H1 (cell line): ENCODE measurements around the gene STEAP1B. TPM values are rescaled to one million over a fixed set of nuclear protein-coding genes. Genes with fewer than 3 reads are reported as not detected.

Source experiments
- CTCF ChIA-PET: fragments of 300-600 bp; sonication (Branson Sonifier 250); formaldehyde crosslinking; loops from one replicate; lab custom pipeline; 2021; ENCODE audit not compliant: partially characterized antibody; lab: Charles Lee
- POLR2A ChIA-PET: fragments of 300-600 bp; sonication (Branson Sonifier 250); formaldehyde crosslinking; loops from one replicate; lab custom pipeline; 2021; ENCODE audit warnings: inconsistent platforms; ENCODE audit not compliant: partially characterized antibody; lab: Charles Lee
- DNase-seq, 2 experiments: peaks; one replicate each; pipeline versions ENCODE4 v3.0.0 to v3.0.0-alpha.2; 2010 to 2022; ENCODE audit warnings: low spot score in 2 of 2, low read depth in 1 of 2, mixed read lengths in 1 of 2
- FAIRE-seq: peaks from 2 replicates; lab custom pipeline; 2011; peaks lifted over from hg19 to GRCh38; lab: Jason Lieb, UNC
- H2AFZ ChIP-seq: 2 replicates; pipeline ENCODE4 v1.8.1; 2012; ENCODE audit warnings: low read length, inconsistent platforms
- H2AK5ac ChIP-seq: 2 replicates; pipeline ENCODE4 v1.6.1; 2013; ENCODE audit warnings: low read depth, low read length
- H2BK120ac ChIP-seq: replicated peaks from 2 replicates; pipeline ENCODE3; 2013; ENCODE audit warnings: low read depth, low read length, inconsistent platforms
- H2BK12ac ChIP-seq: 2 replicates; pipeline ENCODE4 v1.6.1; 2013; ENCODE audit warnings: low read depth, low read length
- H2BK15ac ChIP-seq: 2 replicates; pipeline ENCODE4 v1.6.1; 2013; ENCODE audit warnings: low read length
- H2BK20ac ChIP-seq: 2 replicates; pipeline ENCODE4 v1.6.1; 2013; ENCODE audit warnings: low read length
- H2BK5ac ChIP-seq: 2 replicates; pipeline ENCODE4 v1.6.1; 2013; ENCODE audit warnings: low read depth, low read length
- H3K14ac ChIP-seq: 2 replicates; pipeline ENCODE4 v1.6.1; 2013; ENCODE audit warnings: inconsistent platforms; ENCODE audit not compliant: insufficient read length
- H3K18ac ChIP-seq: 2 replicates; pipeline ENCODE4 v1.6.1; 2013; ENCODE audit warnings: low read length; ENCODE audit errors: extremely low read depth
- H3K23ac ChIP-seq: 2 replicates; pipeline ENCODE4 v1.6.1; 2013; ENCODE audit warnings: inconsistent platforms; ENCODE audit not compliant: insufficient read length
- H3K23me2 ChIP-seq: 2 replicates; pipeline ENCODE4 v1.6.1; 2013; ENCODE audit warnings: low read depth, low read length
- H3K27ac ChIP-seq: 2 replicates; pipeline ENCODE4 v1.6.1; 2011; ENCODE audit warnings: low read depth, low read length, inconsistent platforms
- H3K27me3 ChIP-seq, 4 experiments: replicated peaks in 1 of 4; 1 replicate in 1 of 4; 2 replicates in 3 of 4; pipeline versions ENCODE4 v1.6.1 to v1.8.1; 2011 to 2013; ENCODE audit warnings: low read length in 3 of 4, mild to moderate bottlenecking in 3 of 4, inconsistent platforms in 2 of 4, mixed read lengths in 2 of 4, moderate library complexity in 1 of 4; ENCODE audit not compliant: control insufficient read depth in 3 of 4, insufficient read depth in 3 of 4; ENCODE audit errors: extremely low read depth in 1 of 4
- H3K36me3 ChIP-seq, 4 experiments: 2 replicates each; pipeline versions ENCODE4 v1.6.1 to v1.8.1; 2011 to 2013; ENCODE audit warnings: mild to moderate bottlenecking in 4 of 4, low read length in 3 of 4, moderate library complexity in 2 of 4, control low read depth in 1 of 4, inconsistent platforms in 1 of 4; ENCODE audit not compliant: insufficient read depth in 4 of 4, control insufficient read depth in 2 of 4
- H3K4ac ChIP-seq: replicated peaks from 2 replicates; pipeline ENCODE3; 2013; ENCODE audit warnings: low read length, low read depth, mixed read lengths, inconsistent platforms; ENCODE audit not compliant: insufficient read length
- H3K4me1 ChIP-seq, 4 experiments: replicated peaks in 1 of 4; 1 replicate in 1 of 4; 2 replicates in 3 of 4; pipeline versions ENCODE4 v1.6.1 to v1.8.1; 2011 to 2013; ENCODE audit warnings: low read length in 3 of 4, inconsistent platforms in 2 of 4, mixed read lengths in 1 of 4; ENCODE audit not compliant: insufficient read depth in 4 of 4, control insufficient read depth in 3 of 4
- H3K4me2 ChIP-seq, 2 experiments: 2 replicates each; pipeline versions ENCODE4 v1.6.1 to v1.8.1; 2011 to 2013; ENCODE audit warnings: low read depth in 2 of 2, low read length in 2 of 2, control low read depth in 1 of 2, inconsistent platforms in 1 of 2, mild to moderate bottlenecking in 1 of 2; ENCODE audit not compliant: insufficient read depth in 1 of 2
- H3K4me3 ChIP-seq, 4 experiments: fragments of 200-600, 300-600 bp in 1 of 4; sonication (generic), shearing (Covaris generic), sonication (Bioruptor Twin) in 1 of 4; 2 replicates each; pipeline versions ENCODE4 v1.5.1 to v1.8.1; 2011 to 2016; ENCODE audit warnings: low read length in 4 of 4, low read depth in 3 of 4, control low read depth in 2 of 4, inconsistent platforms in 2 of 4, mild to moderate bottlenecking in 2 of 4, mixed read lengths in 1 of 4, moderate library complexity in 1 of 4; ENCODE audit not compliant: insufficient read depth in 2 of 4; ENCODE audit errors: extremely low read depth in 1 of 4
- H3K56ac ChIP-seq: replicated peaks from 2 replicates; pipeline ENCODE3; 2013; ENCODE audit warnings: low read depth, mild to moderate bottlenecking, mixed read lengths, low read length, inconsistent platforms; ENCODE audit not compliant: insufficient read length
- H3K79me1 ChIP-seq: 2 replicates; pipeline ENCODE4 v1.6.1; 2013; ENCODE audit warnings: low read depth, low read length, control low read depth
- H3K79me2 ChIP-seq, 2 experiments: 2 replicates each; pipeline versions ENCODE4 v1.6.1 to v1.8.1; 2012 to 2013; ENCODE audit warnings: low read length in 2 of 2, mild to moderate bottlenecking in 2 of 2, inconsistent platforms in 1 of 2; ENCODE audit not compliant: insufficient read depth in 2 of 2, control insufficient read depth in 1 of 2
- H3K9ac ChIP-seq, 4 experiments: replicated peaks in 1 of 4; 1 replicate in 1 of 4; 2 replicates in 3 of 4; pipeline versions ENCODE4 v1.6.1 to v1.8.1; 2011 to 2013; ENCODE audit warnings: low read depth in 3 of 4, low read length in 3 of 4, control low read depth in 2 of 4, mild to moderate bottlenecking in 2 of 4, moderate library complexity in 2 of 4, inconsistent platforms in 1 of 4; ENCODE audit errors: extremely low read depth in 1 of 4
- H3K9me3 ChIP-seq, 2 experiments: 2 replicates each; pipeline versions ENCODE4 v1.6.1 to v1.8.1; 2012 to 2013; ENCODE audit warnings: mild to moderate bottlenecking in 2 of 2, moderate library complexity in 2 of 2, control low read depth in 1 of 2, inconsistent platforms in 1 of 2, low read depth in 1 of 2, low read length in 1 of 2, mixed read lengths in 1 of 2; ENCODE audit not compliant: insufficient read depth in 2 of 2
- H4K20me1 ChIP-seq, 2 experiments: replicated peaks in 1 of 2; 2 replicates each; pipeline versions ENCODE3 to v1.8.1; 2011 to 2013; ENCODE audit warnings: inconsistent platforms in 2 of 2, low read length in 2 of 2, mild to moderate bottlenecking in 1 of 2; ENCODE audit not compliant: insufficient read depth in 2 of 2, control insufficient read depth in 1 of 2
- H4K5ac ChIP-seq: 2 replicates; pipeline ENCODE4 v1.6.1; 2013; ENCODE audit warnings: low read length, low read depth, mixed read lengths, inconsistent platforms; ENCODE audit not compliant: insufficient read length
- H4K8ac ChIP-seq: 2 replicates; pipeline ENCODE4 v1.8.0; 2013; ENCODE audit warnings: mild to moderate bottlenecking, moderate library complexity, low read length, inconsistent platforms; ENCODE audit not compliant: insufficient read depth; ENCODE audit errors: extremely low read depth
- H4K91ac ChIP-seq: replicated peaks from 2 replicates; pipeline ENCODE3; 2013; ENCODE audit warnings: low read length, mixed read lengths, inconsistent platforms; ENCODE audit not compliant: insufficient read length
- PHF8 ChIP-seq: fragments of 200-600 bp; sonication (generic); conservative IDR thresholded peaks from 2 replicates; pipeline ENCODE4 v1.7.1; 2012; ENCODE audit warnings: low read depth, mild to moderate bottlenecking, inconsistent platforms, low read length, moderate library complexity
- YY1 ChIP-seq: IDR thresholded peaks from 2 replicates; pipeline ENCODE4 v1.6.1; 2011; ENCODE audit warnings: low read depth, mild to moderate bottlenecking, low read length
- WGBS, 2 experiments: shearing (Covaris generic) in 1 of 2; methylation state at CpG; one replicate each; pipeline versions ENCODE4 v1.1.6 to v1.1.7; 2013 to 2015; ENCODE audit warnings: low lambda C conversion rate in 2 of 2, mixed read lengths in 2 of 2, inconsistent platforms in 1 of 2, low coverage in 1 of 2, missing lambda C conversion rate in 1 of 2; ENCODE audit not compliant: insufficient replicate concordance in 2 of 2, insufficient coverage in 1 of 2, insufficient read length in 1 of 2; ENCODE audit errors: extremely low coverage in 1 of 2, missing lambda C conversion rate in 1 of 2; 5-methylcytosine and 5-hydroxymethylcytosine counted together
- polyA plus RNA-seq, 7 experiments: library from polyadenylated mRNA; depleted of rRNA in 3 of 7; stranded (reverse) in 5 of 7; unstranded in 2 of 7; fragments of >200 nt in 5 of 7; fragments of 200-250 nt in 2 of 7; gene quantifications; 1 replicate in 5 of 7; 2 replicates in 1 of 7; 4 replicates in 1 of 7; pipeline versions ENCODE4 v1.2.1 to v1.2.3, GENCODE V29; 2011 to 2013; ENCODE audit warnings: missing spikeins in 2 of 7, mixed read lengths in 2 of 7
- total RNA-seq: library from RNA; stranded (reverse); fragmentation: NEBNext Ultra II Directional; extraction: Animal tissue kit (Norgen Biotek cat#: 25700); gene quantifications from 2 replicates; pipeline ENCODE4 v1.2.1, GENCODE V29; 2021

STEAP1B gene
- total and polyA plus RNA-seq, 2 of the 8 experiments (the other 6 are each of a cell fraction or from before 2014, with no cell fraction given), result 5.4 to 8.7 TPM

- H3K27me3 ChIP-seq, result no peaks in the 10 kb centered on the region
- H3K23me2 ChIP-seq, result no peaks in the 10 kb centered on the region
- H3K79me1 ChIP-seq, result no peaks in the 10 kb centered on the region
- no peak overlapping the region for H3K56ac ChIP-seq
- ChIA-PET POLR2A (interaction anchor here (0.7 kb wide), 1 partner anchor 110 kb away, joined by 3 read pairs; no protein-coding TSS in a partner anchor), CTCF (interaction anchor here (0.6 to 3.2 kb wide), 12 partner anchors 9 to 345 kb away, joined by 3 to 9 read pairs (median 4); no protein-coding TSS in a partner anchor)
- no peak overlapping the region for H3K23ac ChIP-seq
- H3K79me2 ChIP-seq, result no peaks in the 10 kb centered on the region
- no peak overlapping the region for H2BK12ac ChIP-seq
- H2BK15ac ChIP-seq, result no peak overlapping the region
- H3K4me2 ChIP-seq, result no peak overlapping the region
- H3K18ac ChIP-seq, result no peak overlapping the region
- no peak overlapping the region for H2AK5ac ChIP-seq
- H3K14ac ChIP-seq, result no peak overlapping the region
- no peak overlapping the region for H2BK5ac ChIP-seq
- H3K36me3 ChIP-seq, result no peaks in the 10 kb centered on the region
- DNase-seq (no peak), FAIRE-seq (no peak)
- H4K91ac ChIP-seq, result no peak overlapping the region
- H2BK20ac ChIP-seq, result no peak overlapping the region
- H3K4me1 ChIP-seq, result peaks cover 2 to 6% (median 2%) of the 10 kb centered on the region in 4 experiments; a peak in 5 of 7 replicates
- H4K20me1 ChIP-seq, result no peaks in the 10 kb centered on the region
- no peak overlapping the region for H4K8ac ChIP-seq
- H3K27ac ChIP-seq, result no peak overlapping the region
- H3K9me3 ChIP-seq, result no peaks in the 10 kb centered on the region
- WGBS, 2 experiments, result 94% methylated on average over 3 of the region's 3 CpGs; no CpG with 5 or more reads in 1 of the 2 experiments
- no peak overlapping the region for H3K9ac ChIP-seq
- no peak overlapping the region for H2BK120ac ChIP-seq
- no peak overlapping the region for H3K4ac ChIP-seq
- no peak overlapping the region for H4K5ac ChIP-seq
- no peak overlapping the region for H3K4me3 ChIP-seq
- no peak overlapping the region for H2AFZ ChIP-seq
- TF ChIP-seq PHF8 (no peak), YY1 (no peak)
These were observed 45.5 kb downstream of the STEAP1B start for GRCh38 chr7:22454446-22454845.
